HG02852 (cell line): ENCODE data around the gene AMER1.
A peak's percentile ranks its signal among the peaks of the same experiment; 100 is the strongest.
"Not testable (repeated sequence)": the region's sequence is repeated elsewhere in the genome, so short reads cannot be mapped to it uniquely, and the experiment has no call there.

Source experiments
- ATAC-seq: cut with Tn5 transposase; IDR thresholded peaks from one replicate; pipeline ENCODE4 v1.9.1; 2021; ENCODE audit warnings: mild to moderate bottlenecking, moderate library complexity; ENCODE audit not compliant: unreplicated experiment

The AMER1 gene

DNA sequence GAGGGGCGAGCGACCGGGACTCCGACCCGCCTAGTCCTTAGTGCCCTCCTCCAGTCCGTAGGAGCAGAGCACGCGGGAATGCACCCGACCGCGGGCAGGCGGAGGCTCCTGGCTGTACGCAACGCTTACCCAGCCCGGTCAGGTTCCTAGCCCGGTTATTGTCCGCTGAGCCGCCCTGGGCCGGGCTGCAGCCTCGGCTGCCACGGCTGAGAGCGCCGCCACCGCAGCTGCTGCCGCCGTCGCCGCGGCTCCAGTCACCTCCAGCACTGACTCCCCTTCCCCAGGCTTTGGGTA lies at the start of gene AMER1:
Gene AMER1, minus strand, starts transcription at position 268 of the 294 bp plus-strand sequence. CDS start 12,422 bp downstream, outside the sequence.
- ATAC-seq: peak; percentile 39

DNA sequence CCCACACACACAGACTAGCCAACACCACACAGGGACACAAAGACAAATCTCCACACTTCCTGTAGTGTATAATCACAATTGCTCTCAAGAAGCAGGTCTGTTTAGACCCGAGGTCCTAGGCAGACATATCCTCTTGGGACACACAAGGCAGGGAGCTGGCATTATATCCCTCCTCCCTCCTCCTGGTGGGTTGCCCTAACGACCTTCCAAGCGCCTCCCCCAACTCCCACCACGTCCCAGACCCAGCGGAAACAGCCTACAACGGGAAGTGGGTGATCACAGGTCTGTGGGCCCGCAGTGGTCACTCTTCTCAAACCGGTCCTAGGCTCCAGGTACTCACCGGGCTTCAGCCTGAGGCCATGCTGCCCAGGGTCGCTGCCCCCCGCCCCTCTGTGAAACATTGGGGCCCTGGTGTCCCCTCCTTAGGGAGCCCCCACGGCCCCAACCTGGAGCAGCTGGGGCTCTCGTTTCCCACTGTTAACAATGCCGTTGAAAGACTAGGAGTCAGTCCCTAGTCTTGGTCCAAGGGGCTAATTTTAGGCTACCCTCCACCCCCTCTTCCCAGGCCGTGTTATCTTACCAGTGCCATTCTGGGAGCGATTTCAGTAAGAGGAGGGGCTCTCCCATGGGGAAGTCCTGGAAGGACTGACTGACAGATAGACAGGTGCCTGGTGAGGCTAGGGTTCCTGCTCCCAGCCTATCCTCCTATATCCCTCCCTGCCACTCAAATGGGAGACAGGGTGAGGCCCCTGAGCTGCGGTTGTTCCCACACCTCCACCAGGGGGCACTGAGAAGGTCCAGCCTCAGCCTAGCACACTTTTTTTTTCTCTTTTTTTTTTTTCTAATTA lies 24.8 kb upstream of the AMER1 start, which contains the start of gene ASB12:
Gene ASB12, minus strand, starts transcription at position 485 of the 848 bp plus-strand sequence. CDS start 4,957 bp downstream, outside the sequence.
- ATAC-seq: no peak

DNA sequence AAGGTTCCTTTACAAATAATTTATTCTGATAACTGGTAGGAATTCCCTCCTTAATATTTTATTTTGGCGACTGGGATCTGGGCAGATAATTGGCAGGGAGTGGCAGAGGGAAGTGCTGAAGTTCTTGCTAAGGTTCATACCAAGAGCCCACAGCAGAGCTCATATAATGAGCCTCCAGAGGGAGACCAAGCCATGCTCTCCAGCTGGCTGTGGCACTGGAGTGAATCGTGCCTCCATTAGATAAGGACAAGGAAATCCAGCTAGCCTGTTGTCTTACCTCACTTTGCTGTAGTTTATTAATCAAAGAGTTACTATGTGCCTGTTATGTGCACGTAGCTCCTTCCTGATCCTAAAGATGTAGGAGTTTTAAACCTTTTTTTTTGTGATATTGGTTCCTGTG lies 23.6 kb upstream of the AMER1 start:
- ATAC-seq: no peak

DNA sequence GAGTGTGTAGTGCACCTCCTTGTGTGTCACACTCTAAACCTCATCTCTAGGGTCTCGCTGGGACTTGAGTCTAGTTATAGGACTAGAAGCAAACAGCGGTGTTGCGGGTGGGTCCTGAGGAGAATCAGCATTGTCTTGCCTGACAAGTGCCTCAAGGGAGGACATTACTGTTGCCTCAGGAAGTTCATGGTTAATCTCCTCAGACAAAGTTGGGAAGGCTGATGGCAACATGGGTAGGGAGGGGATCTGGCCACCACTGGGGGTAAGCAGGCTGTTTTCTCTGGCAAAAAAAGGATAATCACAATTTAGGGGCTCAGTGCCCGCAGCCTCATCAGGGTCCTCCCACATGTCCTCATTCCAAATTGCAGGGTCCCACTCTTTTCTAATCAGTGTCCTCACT lies 12.5 kb upstream of the AMER1 start:
- ATAC-seq: no peak

DNA sequence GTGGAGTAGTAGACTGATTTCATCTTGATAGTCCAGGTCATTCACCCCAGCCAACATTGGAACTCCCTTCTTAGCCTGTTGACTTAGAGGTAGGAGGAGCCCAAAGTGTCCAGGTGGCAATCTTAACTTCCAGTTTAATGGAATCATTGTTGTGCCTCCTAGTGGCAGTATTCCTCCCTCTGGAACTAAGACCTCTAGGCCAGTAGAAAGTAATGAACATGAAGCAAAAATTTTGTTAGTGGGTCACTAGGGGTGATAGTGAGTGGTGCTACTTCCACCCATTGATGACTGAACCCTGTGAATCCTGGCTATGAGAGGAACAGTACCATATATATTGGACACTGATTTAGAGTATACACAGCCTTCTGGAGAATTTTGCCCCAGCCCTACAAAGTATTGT lies 8.5 kb upstream of the AMER1 start:
- ATAC-seq: not testable (repeated sequence)

DNA sequence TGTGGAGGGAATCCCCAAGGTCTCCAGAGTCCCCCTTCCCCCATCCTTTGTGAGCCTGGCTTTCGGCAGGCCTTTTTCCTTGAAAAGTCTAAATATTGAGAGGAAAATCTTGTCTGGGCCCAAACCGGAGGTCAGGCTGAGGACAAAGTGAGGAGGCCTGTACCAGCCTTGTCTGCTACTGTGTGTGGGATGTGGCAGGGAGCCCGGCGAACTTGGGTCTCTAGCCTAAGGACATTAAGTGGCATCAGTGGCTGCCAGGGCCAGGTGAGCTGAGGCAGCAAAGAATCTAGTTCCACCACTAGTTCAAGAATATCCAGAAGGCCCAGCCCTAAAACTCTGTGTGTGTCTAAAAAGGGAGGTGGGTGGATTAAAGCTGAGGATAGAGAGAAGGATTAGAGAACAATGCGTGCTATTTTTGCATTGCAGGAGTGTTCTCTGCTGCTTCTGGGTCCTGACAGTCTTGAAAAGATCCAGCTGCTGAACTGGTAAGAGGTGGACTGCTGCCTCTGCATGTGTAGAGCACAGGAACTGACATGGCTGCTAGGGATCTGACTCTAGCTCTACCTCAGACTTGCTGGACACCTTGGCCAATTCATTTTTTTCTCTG lies 1.2 kb upstream of the AMER1 start:
- ATAC-seq: no peak

DNA sequence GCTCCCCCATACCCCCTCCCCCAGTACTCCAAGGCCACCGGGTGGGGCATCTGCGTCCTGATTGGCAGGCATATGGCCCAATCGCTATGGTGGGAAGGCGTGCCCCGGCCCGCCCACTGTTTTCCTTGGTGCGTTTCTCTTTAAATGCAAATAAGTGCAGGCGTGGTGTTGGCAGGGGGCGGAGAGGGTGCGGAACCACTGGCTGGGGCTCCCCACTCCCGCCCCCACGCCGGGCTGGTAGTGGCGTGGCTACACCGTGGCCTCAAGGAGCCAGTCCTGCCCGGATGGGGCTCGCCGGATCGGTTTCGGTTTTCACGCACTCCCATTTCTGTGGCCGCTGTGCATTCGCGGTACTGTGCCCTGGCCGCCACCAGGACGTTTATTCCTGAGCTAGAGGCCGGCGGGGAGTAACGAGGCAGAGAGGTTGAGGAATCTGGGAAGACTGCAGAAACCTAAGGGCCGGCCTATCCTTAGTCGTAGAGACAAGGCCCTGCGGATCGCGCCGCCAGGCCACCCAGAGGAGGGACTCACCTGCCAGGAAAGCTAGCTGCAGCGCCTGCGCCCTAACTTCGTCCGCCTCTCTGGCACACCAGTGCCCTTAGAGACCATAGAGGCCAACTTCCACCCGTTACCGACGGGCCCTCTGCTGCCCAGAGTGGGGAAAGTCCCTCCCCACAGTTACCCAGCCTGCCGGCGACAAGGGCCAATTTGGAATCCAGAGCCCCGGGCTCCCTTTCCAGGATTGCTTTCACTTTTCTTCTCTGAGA lies 410 bp upstream of the AMER1 start:
- ATAC-seq: peak; percentile 85

DNA sequence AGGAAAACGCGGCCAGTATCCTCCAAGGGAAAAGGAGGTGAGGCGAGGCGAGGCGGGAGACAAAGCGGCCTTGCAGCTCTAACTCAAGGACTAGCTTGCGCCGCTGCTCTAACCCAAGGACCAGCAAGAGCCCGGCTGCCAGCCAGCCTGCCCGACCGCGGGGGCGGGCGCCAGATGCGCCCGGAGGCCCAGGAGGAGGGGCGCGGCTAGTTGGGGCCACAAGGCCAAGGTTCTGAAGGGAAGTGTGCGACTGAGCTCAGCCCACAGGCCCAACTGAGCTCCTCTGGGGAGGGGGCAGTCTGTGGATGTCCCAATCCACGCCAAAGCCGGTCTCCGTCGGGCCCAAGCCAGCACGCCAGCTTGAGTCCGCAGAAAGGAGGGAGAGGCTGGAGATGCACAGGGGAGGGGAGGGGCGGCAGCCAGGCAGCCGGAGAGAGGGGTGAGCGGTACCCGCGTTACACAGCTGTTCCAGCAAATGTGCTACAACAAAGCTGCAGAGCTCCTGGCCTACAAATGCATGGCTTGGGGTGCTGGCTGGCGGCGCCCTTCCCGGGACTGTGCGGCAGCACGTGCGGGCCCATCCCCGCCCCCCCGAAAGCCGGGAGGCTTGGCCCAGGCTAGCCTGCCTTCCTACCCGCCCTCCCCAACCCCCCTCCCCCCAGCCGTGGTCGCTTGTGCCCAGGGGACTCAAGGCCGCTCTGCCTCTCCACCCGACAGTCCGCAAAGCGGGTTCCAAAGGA lies 637 bp downstream of the AMER1 start:
- peak; percentile 6 for ATAC-seq

DNA sequence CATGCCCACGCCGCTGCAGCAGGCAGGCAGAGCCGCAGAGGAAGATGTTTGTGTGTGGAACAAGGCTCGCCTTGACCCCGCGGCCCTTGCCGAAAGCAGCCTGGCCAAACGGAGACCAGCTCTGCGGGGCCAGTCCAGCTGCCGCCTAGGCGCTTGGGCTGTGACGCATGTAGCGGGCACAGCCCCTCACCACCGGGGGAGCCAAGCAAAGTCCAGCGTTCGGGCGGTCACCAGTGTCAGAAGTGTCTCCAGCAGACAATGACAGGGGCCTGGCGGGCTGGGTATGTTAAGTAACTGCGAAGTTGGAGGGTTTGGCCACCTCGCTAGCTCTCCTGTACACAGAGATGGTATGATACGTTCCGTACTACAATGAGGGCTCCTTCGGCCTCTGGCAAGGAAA lies 1.3 kb downstream of the AMER1 start:
- ATAC-seq: no peak

DNA sequence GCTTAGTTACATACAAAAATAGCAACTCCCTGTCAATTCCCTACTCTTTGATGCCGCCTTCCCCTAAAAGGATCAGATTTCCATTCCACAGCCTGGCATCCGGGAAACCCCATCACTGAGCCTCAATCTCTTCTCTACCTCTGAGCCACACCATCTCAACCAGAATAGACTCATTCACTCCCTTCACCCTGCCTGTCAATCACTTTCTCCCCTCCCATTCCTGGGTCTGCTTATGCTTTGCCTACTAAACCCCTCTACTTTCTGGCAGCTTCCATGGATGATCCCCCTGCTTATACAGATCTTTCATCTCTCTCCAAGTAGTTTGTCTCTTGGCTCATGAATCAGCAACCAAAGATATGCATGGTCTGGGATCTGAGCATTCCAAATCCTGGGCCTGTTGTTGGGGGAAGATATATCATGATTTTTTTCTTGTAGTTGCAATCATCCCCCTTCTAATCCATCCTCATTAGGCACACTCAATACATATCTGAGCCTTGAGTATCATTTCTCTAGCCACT lies 2.6 kb downstream of the AMER1 start:
- ATAC-seq: no peak

DNA sequence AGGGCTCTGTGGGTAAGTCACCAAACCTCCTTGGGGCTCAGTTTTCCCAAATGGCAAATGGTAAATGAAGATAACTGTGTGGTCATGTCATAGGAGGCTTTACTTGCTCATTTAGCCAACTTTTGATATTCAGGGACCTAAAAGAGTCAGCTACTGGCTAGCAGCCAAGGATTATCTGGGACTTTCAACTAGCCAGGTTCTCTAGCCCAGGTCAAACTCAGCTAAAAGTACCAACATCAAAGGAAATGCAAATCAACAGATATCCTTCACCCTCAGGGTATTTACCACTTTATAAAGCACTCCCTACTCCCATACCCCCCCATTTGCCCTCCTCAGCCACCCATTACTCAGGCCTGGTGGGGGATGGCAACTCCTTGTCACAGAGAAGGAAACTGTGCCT lies 7.5 kb downstream of the AMER1 start:
- ATAC-seq: no peak

DNA sequence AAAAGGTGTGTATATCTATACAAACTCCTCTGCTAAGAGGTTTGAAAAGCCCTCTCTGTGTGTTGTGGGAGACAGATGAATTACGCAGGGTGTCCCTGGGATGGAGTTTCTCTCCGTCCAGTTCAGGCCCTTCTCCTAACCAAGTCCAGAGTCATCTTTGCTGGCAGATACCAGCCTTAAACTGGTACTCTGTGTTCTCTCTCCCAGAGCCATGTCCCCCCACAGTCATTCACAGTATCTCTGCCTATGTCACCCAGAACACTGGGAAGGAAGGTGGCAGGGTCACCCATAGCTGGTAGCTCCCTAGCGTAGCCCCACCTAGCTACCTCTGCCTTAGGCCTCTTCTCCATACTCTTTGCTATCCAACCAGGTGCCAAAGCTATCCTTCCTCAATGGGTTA lies 8.9 kb downstream of the AMER1 start:
- ATAC-seq: no peak

DNA sequence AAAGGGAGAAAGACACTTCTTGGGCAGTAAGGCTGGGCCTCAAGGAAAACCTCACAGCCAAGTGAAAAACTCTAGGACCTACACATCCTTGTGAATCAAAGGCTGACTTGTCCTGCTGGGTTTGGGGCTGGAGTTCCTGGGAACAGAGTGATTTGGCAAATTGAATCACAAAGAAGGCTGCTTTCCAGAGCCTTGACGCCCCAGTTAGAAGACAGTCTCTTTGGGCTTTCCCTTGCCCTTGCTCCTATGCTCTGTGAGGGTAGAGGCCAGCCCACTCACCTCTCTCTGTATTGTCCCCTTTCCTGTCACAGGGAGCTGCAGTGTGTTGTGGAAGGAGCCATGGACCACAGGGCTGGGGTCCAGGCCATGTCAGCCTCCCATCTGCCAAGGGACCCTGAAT lies 9.6 kb downstream of the AMER1 start:
- ATAC-seq: no peak

DNA sequence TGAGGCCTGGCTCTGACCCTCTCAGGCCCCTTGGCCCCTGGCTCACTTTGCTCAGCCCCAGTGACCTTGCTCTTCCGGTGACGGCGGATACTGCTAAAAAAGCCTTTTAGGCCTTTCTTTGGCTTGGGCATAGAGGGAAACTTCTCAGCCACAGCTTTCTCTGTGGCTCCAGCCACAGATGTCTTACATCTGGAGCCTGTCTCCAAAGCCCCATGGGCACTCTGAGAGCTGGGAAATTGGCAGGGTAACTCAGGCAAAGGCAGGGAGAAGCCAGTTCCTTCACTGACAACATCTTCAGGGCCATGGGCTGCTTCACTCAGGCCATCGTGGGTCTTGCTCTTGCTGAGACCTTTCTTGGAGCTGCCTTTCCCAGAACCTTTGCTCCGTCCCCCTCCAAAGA lies 12.8 kb downstream of the AMER1 start:
- no peak for ATAC-seq

DNA sequence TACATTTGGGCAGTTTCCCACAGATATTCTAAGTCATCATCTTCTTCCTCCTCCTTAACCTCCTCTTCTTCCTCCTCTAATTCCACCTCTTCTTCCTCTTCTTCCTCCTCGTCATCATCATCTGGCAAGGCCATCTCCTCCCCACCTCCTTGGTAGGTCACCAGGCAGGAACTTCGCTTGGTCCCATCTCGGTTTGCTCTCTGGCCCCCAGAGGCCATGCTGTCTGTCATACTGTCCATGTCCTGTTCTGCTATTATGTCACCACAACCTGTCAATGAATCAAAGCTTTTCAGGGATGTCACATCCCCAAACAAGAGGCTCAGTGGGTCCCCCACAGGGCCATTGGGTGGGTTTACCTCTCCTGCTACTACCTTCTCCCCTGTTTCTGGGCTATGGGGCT lies 13.5 kb downstream of the AMER1 start:
- ATAC-seq: no peak

DNA sequence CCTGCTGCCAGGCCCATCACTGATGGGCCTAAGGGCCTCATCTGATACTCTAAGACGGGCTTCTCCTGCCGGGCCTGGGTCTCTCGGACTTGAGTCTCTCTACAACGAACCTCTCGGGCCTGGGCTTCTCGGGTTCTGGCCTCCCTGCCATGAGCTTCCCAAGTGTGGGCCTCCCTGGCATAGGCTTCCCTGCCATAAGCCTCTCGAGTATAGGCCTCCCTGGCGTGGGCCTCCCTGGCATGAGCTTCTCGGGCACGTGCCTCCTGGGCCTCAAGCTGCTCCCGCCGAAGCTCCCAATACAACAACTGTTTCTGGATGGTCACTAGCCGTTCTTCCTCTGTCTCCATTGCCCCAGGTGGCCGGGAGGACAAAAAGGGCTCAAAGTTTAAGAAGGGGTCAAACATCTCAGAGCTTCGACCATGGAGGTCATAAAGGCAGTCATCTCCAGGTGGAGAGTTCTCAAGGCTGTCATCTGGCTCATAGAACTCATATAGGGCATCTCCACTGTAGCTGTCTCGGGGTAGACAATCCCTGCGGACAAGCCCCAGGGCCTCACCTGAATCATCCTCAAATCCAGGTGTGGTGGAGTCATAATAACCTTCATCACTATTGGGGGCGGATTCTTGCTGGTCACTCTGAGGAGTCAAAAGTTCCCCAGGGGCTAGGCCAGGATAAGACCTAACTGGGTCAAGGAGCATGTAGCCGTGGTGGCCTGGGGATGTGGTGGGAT lies 14.1 kb downstream of the AMER1 start:
- ATAC-seq: no peak

DNA sequence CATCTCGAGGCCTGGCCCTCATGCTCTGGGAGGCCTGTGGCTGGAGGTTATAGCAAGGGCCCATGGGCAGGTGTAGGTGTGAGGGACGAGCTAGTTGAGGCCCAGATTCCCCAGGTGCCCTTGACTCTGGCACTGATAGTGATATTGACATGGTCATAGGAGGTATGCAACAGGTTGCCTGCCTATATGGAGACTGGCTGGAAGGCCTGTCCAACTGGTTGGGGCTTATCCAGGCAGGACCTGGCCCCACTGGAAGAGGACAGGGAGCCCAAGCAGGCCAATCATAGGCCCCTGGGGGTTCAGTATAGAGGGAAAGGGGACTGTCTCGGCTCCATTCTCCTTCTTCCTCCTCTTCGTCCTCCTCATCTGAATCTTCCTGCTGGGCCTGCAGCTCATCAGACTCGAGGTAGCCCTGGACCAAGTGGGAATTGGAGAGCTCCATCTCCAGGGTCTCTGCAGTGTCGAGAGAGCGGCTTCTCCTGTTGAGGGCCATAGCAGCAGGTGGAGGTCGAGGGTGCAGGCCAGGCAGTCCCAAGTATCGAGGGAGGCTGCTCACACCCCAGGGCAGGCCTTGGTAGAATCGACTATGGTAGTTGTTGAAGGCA lies 15.3 kb downstream of the AMER1 start:
- ATAC-seq: no peak

DNA sequence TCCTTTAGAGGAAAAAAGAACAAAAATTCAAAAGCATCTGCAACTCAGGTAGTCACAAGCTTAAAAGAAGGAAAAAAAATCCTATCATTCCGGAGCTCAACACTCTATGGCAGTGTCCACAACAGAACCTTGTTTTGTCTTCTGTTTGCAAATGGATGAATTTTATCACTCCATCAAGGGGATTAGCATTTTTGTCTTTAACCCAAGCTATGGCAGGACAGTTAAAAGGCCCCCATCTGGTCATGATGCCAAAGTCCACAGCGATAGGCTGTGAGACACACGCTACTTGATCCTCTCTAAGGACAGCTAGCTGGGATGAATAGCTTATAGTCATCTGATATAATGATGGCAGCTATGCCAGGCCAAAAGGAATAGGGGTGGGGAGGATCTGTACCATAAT lies 16.6 kb downstream of the AMER1 start:
- no peak for ATAC-seq

DNA sequence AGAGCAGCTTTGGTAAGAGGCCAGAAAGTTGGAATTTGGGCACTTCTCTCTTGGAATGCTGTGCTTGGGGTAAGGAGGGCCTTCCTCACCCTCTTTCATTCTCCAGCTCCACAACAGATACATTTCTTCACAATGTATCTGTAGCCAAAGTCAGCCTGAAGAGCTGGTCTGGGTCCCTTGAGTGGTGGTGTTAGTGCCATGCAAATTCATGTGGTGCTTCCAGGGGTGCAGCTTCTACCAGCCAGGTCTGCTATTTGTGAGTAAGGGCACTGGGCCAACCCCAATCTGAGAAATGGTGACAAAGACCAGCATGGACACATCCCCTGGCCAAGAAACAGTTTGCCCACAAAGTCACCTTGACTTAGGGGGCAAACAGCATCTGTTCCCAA lies 17.8 kb downstream of the AMER1 start:
- no peak for ATAC-seq
